Spleen (tissue), 11 donors: ENCODE measurements around the gene PPM1H. TPM values are rescaled to one million over a fixed set of nuclear protein-coding genes. Genes with fewer than 3 reads are reported as not detected.

Experiments
- DNase-seq: peaks from one replicate; pipeline ENCODE4 v3.0.0-alpha.2; 2020
- H3K27ac ChIP-seq, 8 donors: fragments of 200-600 bp; sonication (generic) in 7 of 8; 1 replicate in 4 of 8; 2 replicates in 4 of 8; pipeline versions ENCODE4 v1.5.0 to v1.8.0; 2016 to 2021; ENCODE audit warnings: inconsistent platforms in 4 of 8, mild to moderate bottlenecking in 4 of 8, moderate library complexity in 1 of 8
- H3K27me3 ChIP-seq, 7 donors: fragments of 200-600 bp; sonication (generic) in 6 of 7; replicated peaks in 1 of 7; 1 replicate in 4 of 7; 2 replicates in 3 of 7; pipeline versions ENCODE4 v1.5.0 to v1.8.0; 2016 to 2021; ENCODE audit warnings: inconsistent platforms in 3 of 7, mild to moderate bottlenecking in 1 of 7
- H3K36me3 ChIP-seq, 6 donors: fragments of 200-600 bp; sonication (generic) in 5 of 6; 1 replicate in 4 of 6; 2 replicates in 2 of 6; pipeline versions ENCODE4 v1.5.0 to v1.8.0; 2016 to 2021; ENCODE audit warnings: inconsistent platforms in 2 of 6
- H3K4me1 ChIP-seq, 6 donors: fragments of 200-600 bp; sonication (generic) in 5 of 6; 1 replicate in 3 of 6; 2 replicates in 3 of 6; pipeline versions ENCODE4 v1.5.0 to v1.8.0; 2016 to 2021; ENCODE audit warnings: inconsistent platforms in 3 of 6
- H3K4me3 ChIP-seq, 8 donors: fragments of 200-600 bp; sonication (generic) in 7 of 8; 1 replicate in 4 of 8; 2 replicates in 4 of 8; pipeline versions ENCODE4 v1.5.0 to v1.8.0; 2016 to 2021; ENCODE audit warnings: inconsistent platforms in 4 of 8, mild to moderate bottlenecking in 4 of 8, moderate library complexity in 2 of 8
- H3K9me3 ChIP-seq, 8 donors: fragments of 200-600 bp; sonication (generic) in 7 of 8; 1 replicate in 4 of 8; 2 replicates in 4 of 8; pipeline versions ENCODE4 v1.5.0 to v1.8.0; 2016 to 2021; ENCODE audit warnings: inconsistent platforms in 4 of 8
- CTCF ChIP-seq, 11 experiments: fragments of 200-600 bp in 7 of 11; fragments of 450-650 bp in 4 of 11; sonication (generic) in 4 of 11; IDR thresholded peaks in 8 of 11; conservative IDR thresholded peaks in 3 of 11; 1 replicate in 7 of 11; 2 replicates in 4 of 11; pipeline versions ENCODE4 v1.4.0 to v1.8.0; 2016 to 2021; ENCODE audit warnings: antibody characterized with exemption in 11 of 11, inconsistent platforms in 4 of 11, mild to moderate bottlenecking in 1 of 11
- POLR2A ChIP-seq, 3 donors: fragments of 450-650 bp; IDR thresholded peaks; one replicate each; pipeline ENCODE4 v1.5.1; 2017; ENCODE audit warnings: antibody characterized with exemption in 3 of 3, mild to moderate bottlenecking in 1 of 3
- POLR2AphosphoS5 ChIP-seq, 3 donors: sonication (generic); formaldehyde crosslinking; IDR thresholded peaks; one replicate each; pipeline ENCODE4 v1.5.1; 2017; ENCODE audit warnings: antibody characterized with exemption in 3 of 3
- WGBS, 5 donors: extraction: QIAGEN DNeasy Blood & Tissue Kit in 3 of 5; methylation state at CpG; one replicate each; pipeline versions ENCODE4 v1.1.5 to v1.1.7; 2013 to 2018; 5-methylcytosine and 5-hydroxymethylcytosine counted together
- intact Hi-C: fragments of 100-400 bp; cut with DNase I; formaldehyde crosslinking; loops from one replicate; pipeline ENCODE4 v1.15.0; 2023; ENCODE audit warnings: low total_unique reads
- polyA plus RNA-seq, 3 donors: library from polyadenylated mRNA; stranded (reverse); fragments of 200-250 nt; gene quantifications; one replicate each; pipeline ENCODE4 v1.2.1, GENCODE V29; 2013
- total RNA-seq, 7 donors: library from RNA; depleted of rRNA in 3 of 7; stranded (reverse); fragments of >200 nt in 3 of 7; fragmentation: NEBNext Ultra II Directional in 4 of 7; extraction: Animal tissue kit (Norgen Biotek cat#: 25700) in 4 of 7; gene quantifications; one replicate each; pipeline versions ENCODE4 v1.1.0 to v1.2.1, GENCODE V29; 2016 to 2021
- donor health status: healthy with polysubstance abuse.
- donor health status: DM: no; HTN: no; CAD: no; lungs with moderate emphysema.
- donor health status: DM: no; HTN: no; CAD: no.
- donor health status: Bipolar disorder and iron deficiency.
- donor health status: healthy.
- donor health status: DM: no; HTN: no; CAD: no.
- donor health status: DM: yes; HTN: yes; CAD: no.

Gene PPM1H
- total and polyA plus RNA-seq, 10 donors: 0.17 to 3.9 (median 1.9) TPM

GRCh38 chr12:62866451-62867082, 68.4 kb downstream of the PPM1H start:
- intact Hi-C loops: no loop called here
- H3K4me1 ChIP-seq: no peaks in the 10 kb centered on the region
- TF ChIP-seq CTCF (IDR thresholded peaks at IDR 0.05 in 8 of 11, conservative IDR thresholded peaks at IDR 0.05 in 3 of 11): no peak
- no peak for TF ChIP-seq POLR2AphosphoS5 (IDR thresholded peaks at IDR 0.05)
- no peak for TF ChIP-seq POLR2A (IDR thresholded peaks at IDR 0.05)
- H3K9me3 ChIP-seq: peaks cover 0 to 4% (median 0%) of the 10 kb centered on the region in 8 donors
- H3K36me3 ChIP-seq: no peaks in the 10 kb centered on the region
- DNase-seq: no peak
- no peak overlapping the region for H3K27ac ChIP-seq
- H3K4me3 ChIP-seq: no peak overlapping the region
- H3K27me3 ChIP-seq: no peaks in the 10 kb centered on the region
- 58 to 67% (median 65%) methylated on average over 4 of the region's 4 CpGs for WGBS, 5 donors

DNA sequence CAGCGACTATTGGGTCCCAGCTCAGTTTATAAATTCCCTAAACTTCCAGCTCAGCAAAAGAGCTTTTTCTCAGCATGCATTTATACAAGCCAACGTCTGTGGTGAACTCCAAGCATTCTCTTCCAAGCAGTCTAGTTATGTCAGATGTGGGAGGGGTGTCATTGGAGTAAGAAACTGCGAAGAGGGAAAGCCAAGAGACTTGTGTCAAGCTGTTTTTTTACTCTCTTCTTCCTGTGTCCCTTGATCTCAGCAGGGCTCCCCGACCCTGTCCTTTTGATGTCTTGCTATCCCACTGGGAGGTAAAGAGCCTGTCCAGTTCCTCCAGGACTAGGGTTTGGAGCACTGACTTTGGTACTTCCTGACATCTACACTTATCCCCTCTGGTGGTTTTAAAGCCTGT, 69.0 kb downstream of the PPM1H start:
- Histone ChIP-seq H3K9me3 (peaks cover 0 to 4% (median 0%) of the 10 kb centered on the region in 8 donors), H3K36me3 (no peaks in the 10 kb centered on the region), H3K27ac (no peak overlapping the region), H3K4me3 (no peak overlapping the region), H3K27me3 (no peaks in the 10 kb centered on the region), H3K4me1 (no peaks in the 10 kb centered on the region)
- no peak for DNase-seq
- WGBS, 5 donors: 58 to 77% (median 71%) methylated on average over 4 of the region's 4 CpGs
- TF ChIP-seq CTCF (IDR thresholded peaks at IDR 0.05 in 8 of 11, conservative IDR thresholded peaks at IDR 0.05 in 3 of 11) (no peak), POLR2AphosphoS5 (IDR thresholded peaks at IDR 0.05) (no peak), POLR2A (IDR thresholded peaks at IDR 0.05) (no peak)
- intact Hi-C loops: no loop called here

GRCh38 chr12:62865065-62865464, 69.9 kb downstream of the PPM1H start:
- Histone ChIP-seq H3K27ac (no peak overlapping the region), H3K9me3 (no peaks in the 10 kb centered on the region), H3K27me3 (no peaks in the 10 kb centered on the region), H3K36me3 (no peaks in the 10 kb centered on the region), H3K4me1 (no peaks in the 10 kb centered on the region), H3K4me3 (no peak overlapping the region)
- no peak for TF ChIP-seq CTCF (IDR thresholded peaks at IDR 0.05 in 8 of 11, conservative IDR thresholded peaks at IDR 0.05 in 3 of 11)
- no peak for TF ChIP-seq POLR2AphosphoS5 (IDR thresholded peaks at IDR 0.05)
- no peak for TF ChIP-seq POLR2A (IDR thresholded peaks at IDR 0.05)
- DNase-seq: no peak
- intact Hi-C loops: no loop called here
- 69 to 84% (median 75%) methylated on average over 2 of the region's 2 CpGs for WGBS, 5 donors

- H3K27ac ChIP-seq: no peak overlapping the region
- H3K4me3 ChIP-seq: no peak overlapping the region
- WGBS, 5 donors: 86 to 92% (median 89%) methylated on average over 2 of the region's 2 CpGs
- H3K27me3 ChIP-seq: no peaks in the 10 kb centered on the region
- DNase-seq: no peak
- H3K36me3 ChIP-seq: no peaks in the 10 kb centered on the region
- intact Hi-C loops: no loop called here
- no peak for TF ChIP-seq POLR2A (IDR thresholded peaks at IDR 0.05)
- no peak for TF ChIP-seq CTCF (IDR thresholded peaks at IDR 0.05 in 8 of 11, conservative IDR thresholded peaks at IDR 0.05 in 3 of 11)
- no peaks in the 10 kb centered on the region for H3K9me3 ChIP-seq
- H3K4me1 ChIP-seq: peaks cover 0 to 4% (median 0%) of the 10 kb centered on the region in 6 donors
Observed at GRCh38 chr12:62862259-62862881, 72.6 kb downstream of the PPM1H start.
